ENCODE measurements around the gene BATF3. TPM values are rescaled to one million over a fixed set of nuclear protein-coding genes. Genes with fewer than 3 reads are reported as not detected.
"Not testable (repeated sequence)": the region's sequence is repeated elsewhere in the genome, so short reads cannot be mapped to it uniquely, and the experiment has no call there.

Gene BATF3
- total RNA-seq, 2 experiments from 2014 or later: 31.3 to 32.6 TPM

GRCh38 chr1:212722270-212722957 lies 22.8 kb upstream of the BATF3 start:
- peak; percentile 21 for ATAC-seq
- H3K27ac Mint-ChIP-seq: peak overlapping the region; percentile 76
- H3K36me3 Mint-ChIP-seq (ENCODE audit: low read depth): peaks cover 30% of the 10 kb centered on the region
- H3K4me3 Mint-ChIP-seq: peak overlapping the region; percentile 52
- ChIA-PET CTCF (interaction anchor here (0.7 to 3.1 kb wide), 9 partner anchors 16 to 245 kb away, joined by 3 to 14 read pairs (median 5); partner anchors contain the start of gene BATF3), POLR2A (interaction anchor here (0.8 to 0.9 kb wide), 3 partner anchors 15 to 39 kb away, joined by 3 read pairs; no protein-coding TSS in a partner anchor)
- peaks cover 6% of the 10 kb centered on the region for H3K27me3 Mint-ChIP-seq (ENCODE audit: low read depth)
- DNase-seq: no peak
- H3K4me1 Mint-ChIP-seq (ENCODE audit: low read depth): peaks cover 41% of the 10 kb centered on the region
- peaks cover 7% of the 10 kb centered on the region for H3K9me3 Mint-ChIP-seq (ENCODE audit: insufficient read depth)

- Mint-ChIP-seq H3K27ac (peak overlapping the region; percentile 76), H3K4me1 (ENCODE audit: low read depth) (peaks cover 36% of the 10 kb centered on the region), H3K36me3 (ENCODE audit: low read depth) (peaks cover 26% of the 10 kb centered on the region), H3K9me3 (ENCODE audit: insufficient read depth) (peaks cover 7% of the 10 kb centered on the region), H3K4me3 (peak overlapping the region; percentile 52), H3K27me3 (ENCODE audit: low read depth) (peaks cover 10% of the 10 kb centered on the region)
- CTCF ChIA-PET: interaction anchor here (0.7 to 3.1 kb wide), 11 partner anchors 16 to 244 kb away, joined by 3 to 14 read pairs (median 4); no protein-coding TSS in a partner anchor
- POLR2A ChIA-PET: interaction anchor here (0.8 to 0.9 kb wide), 3 partner anchors 14 to 38 kb away, joined by 3 read pairs; no protein-coding TSS in a partner anchor
- DNase-seq (peak; percentile 60), ATAC-seq (peak; percentile 89)
These were observed 22.0 kb upstream of the BATF3 start for GRCh38 chr1:212721388-212722247.

- ChIA-PET POLR2A (no interaction called here), CTCF (no interaction called here)
- no peak overlapping the region for H3K4me3 Mint-ChIP-seq
- no peak overlapping the region for H3K27ac Mint-ChIP-seq
- ATAC-seq (no peak), DNase-seq (no peak)
- peaks cover 29% of the 10 kb centered on the region for H3K4me1 Mint-ChIP-seq (ENCODE audit: low read depth)
- peaks cover 12% of the 10 kb centered on the region for H3K27me3 Mint-ChIP-seq (ENCODE audit: low read depth)
- peaks cover 7% of the 10 kb centered on the region for H3K9me3 Mint-ChIP-seq (ENCODE audit: insufficient read depth)
- H3K36me3 Mint-ChIP-seq (ENCODE audit: low read depth): peaks cover 18% of the 10 kb centered on the region
These were observed 20.0 kb upstream of the BATF3 start for GRCh38 chr1:212719633-212720032.

- peaks cover 12% of the 10 kb centered on the region for H3K27me3 Mint-ChIP-seq (ENCODE audit: low read depth)
- no peak overlapping the region for H3K27ac Mint-ChIP-seq
- H3K36me3 Mint-ChIP-seq (ENCODE audit: low read depth): peaks cover 8% of the 10 kb centered on the region
- ChIA-PET CTCF (interaction anchor here (1.4 to 1.8 kb wide), 2 partner anchors 17 to 54 kb away, joined by 4 to 5 read pairs; no protein-coding TSS in a partner anchor), POLR2A (no interaction called here)
- H3K4me1 Mint-ChIP-seq (ENCODE audit: low read depth): peaks cover 26% of the 10 kb centered on the region
- DNase-seq (no peak), ATAC-seq (no peak)
- peaks cover 2% of the 10 kb centered on the region for H3K9me3 Mint-ChIP-seq (ENCODE audit: insufficient read depth)
- no peak overlapping the region for H3K4me3 Mint-ChIP-seq
These were observed 18.9 kb upstream of the BATF3 start for GRCh38 chr1:212718499-212718898.

- Mint-ChIP-seq H3K27me3 (ENCODE audit: low read depth) (peaks cover 12% of the 10 kb centered on the region), H3K4me1 (ENCODE audit: low read depth) (peaks cover 18% of the 10 kb centered on the region), H3K4me3 (no peak overlapping the region), H3K9me3 (ENCODE audit: insufficient read depth) (no peaks in the 10 kb centered on the region), H3K27ac (no peak overlapping the region), H3K36me3 (ENCODE audit: low read depth) (no peaks in the 10 kb centered on the region)
- ATAC-seq: no peak
- ChIA-PET CTCF (interaction anchor here (1.1 to 1.2 kb wide), 3 partner anchors 15 to 261 kb away, joined by 3 to 6 read pairs (median 3); no protein-coding TSS in a partner anchor), POLR2A (no interaction called here)
- no peak for DNase-seq
These were observed 16.5 kb upstream of the BATF3 start for GRCh38 chr1:212716161-212716560.

GRCh38 chr1:212713465-212714136 lies 14.0 kb upstream of the BATF3 start:
- ChIA-PET POLR2A (no interaction called here), CTCF (no interaction called here)
- DNase-seq (no peak), ATAC-seq (no peak)
- no peak overlapping the region for H3K4me3 Mint-ChIP-seq
- H3K36me3 Mint-ChIP-seq (ENCODE audit: low read depth): no peaks in the 10 kb centered on the region
- H3K27me3 Mint-ChIP-seq (ENCODE audit: low read depth): peaks cover 12% of the 10 kb centered on the region
- H3K27ac Mint-ChIP-seq: no peak overlapping the region
- no peaks in the 10 kb centered on the region for H3K9me3 Mint-ChIP-seq (ENCODE audit: insufficient read depth)
- peaks cover 16% of the 10 kb centered on the region for H3K4me1 Mint-ChIP-seq (ENCODE audit: low read depth)

- DNase-seq (no peak), ATAC-seq (no peak)
- CTCF ChIA-PET: no interaction called here
- no peaks in the 10 kb centered on the region for H3K9me3 Mint-ChIP-seq (ENCODE audit: insufficient read depth)
- H3K36me3 Mint-ChIP-seq (ENCODE audit: low read depth): no peaks in the 10 kb centered on the region
- peaks cover 16% of the 10 kb centered on the region for H3K4me1 Mint-ChIP-seq (ENCODE audit: low read depth)
- H3K27ac Mint-ChIP-seq: no peak overlapping the region
- no peak overlapping the region for H3K4me3 Mint-ChIP-seq
- POLR2A ChIA-PET: no interaction called here
- peaks cover 7% of the 10 kb centered on the region for H3K27me3 Mint-ChIP-seq (ENCODE audit: low read depth)
These were observed 13.0 kb upstream of the BATF3 start for GRCh38 chr1:212712451-212713303.

GRCh38 chr1:212711974-212712373 lies 12.3 kb upstream of the BATF3 start:
- POLR2A ChIA-PET: interaction anchor here (1.5 kb wide), 1 partner anchor 11 kb away, joined by 3 read pairs; no protein-coding TSS in a partner anchor
- peaks cover 16% of the 10 kb centered on the region for H3K4me1 Mint-ChIP-seq (ENCODE audit: low read depth)
- H3K27ac Mint-ChIP-seq; H3K36me3 Mint-ChIP-seq (ENCODE audit: low read depth); ATAC-seq; DNase-seq; H3K27me3 Mint-ChIP-seq (ENCODE audit: low read depth); CTCF ChIA-PET; H3K4me3 Mint-ChIP-seq; H3K9me3 Mint-ChIP-seq (ENCODE audit: insufficient read depth): not testable (repeated sequence)

- ATAC-seq: no peak
- CTCF ChIA-PET: interaction anchor here (0.9 kb wide), 2 partner anchors 9 to 10 kb away, joined by 3 read pairs; no protein-coding TSS in a partner anchor
These were observed 10.9 kb upstream of the BATF3 start for GRCh38 chr1:212710566-212710965.

GRCh38 chr1:212703991-212704564 lies 4.4 kb upstream of the BATF3 start:
- CTCF ChIA-PET: interaction anchor here (0.8 to 4.5 kb wide), 2 partner anchors 37 to 78 kb away, joined by 3 to 47 read pairs; no protein-coding TSS in a partner anchor
- peaks cover 5% of the 10 kb centered on the region for H3K27me3 Mint-ChIP-seq (ENCODE audit: low read depth)
- H3K9me3 Mint-ChIP-seq (ENCODE audit: insufficient read depth): no peaks in the 10 kb centered on the region
- peaks cover 20% of the 10 kb centered on the region for H3K4me1 Mint-ChIP-seq (ENCODE audit: low read depth)
- DNase-seq (no peak), ATAC-seq (no peak)
- H3K27ac Mint-ChIP-seq: no peak overlapping the region
- no peaks in the 10 kb centered on the region for H3K36me3 Mint-ChIP-seq (ENCODE audit: low read depth)
- H3K4me3 Mint-ChIP-seq: no peak overlapping the region
- POLR2A ChIA-PET: no interaction called here

More at GRCh38 chr1:212710566-212710965, 10.9 kb upstream of the BATF3 start:
- Mint-ChIP-seq H3K36me3 (ENCODE audit: low read depth) (no peaks in the 10 kb centered on the region), H3K4me3 (no peak overlapping the region), H3K27ac (peak overlapping the region; percentile 21), H3K4me1 (ENCODE audit: low read depth) (peaks cover 16% of the 10 kb centered on the region), H3K27me3 (ENCODE audit: low read depth) (peaks cover under 1% of the 10 kb centered on the region), H3K9me3 (ENCODE audit: insufficient read depth) (no peaks in the 10 kb centered on the region)
- POLR2A ChIA-PET: interaction anchor here (1.5 kb wide), 1 partner anchor 10 kb away, joined by 3 read pairs; no protein-coding TSS in a partner anchor
- DNase-seq: no peak
